ENCODE results near the gene LDHA. TPM values are rescaled to one million over a fixed set of nuclear protein-coding genes. Genes with fewer than 3 reads are reported as not detected.

LDHA gene
- total RNA-seq, 4 donors from 2014 or later = 220 to 579 (median 534) TPM

GRCh38 chr11:18429332-18429731 lies 35.0 kb downstream of the LDHA start:
- Histone ChIP-seq H3K9me3 (no peaks in the 10 kb centered on the region), H3K36me3 (no peaks in the 10 kb centered on the region), H3K27me3 (no peaks in the 10 kb centered on the region), H3K4me1 (no peaks in the 10 kb centered on the region), H3K27ac (no peak overlapping the region), H3K4me3 (no peak overlapping the region)
- TF ChIP-seq CTCF (IDR thresholded peaks at IDR 0.05) = no peak
- no peak for TF ChIP-seq POLR2A (IDR thresholded peaks at IDR 0.05)
- no peak for DNase-seq

- TF ChIP-seq CTCF (IDR thresholded peaks at IDR 0.05) (no peak), POLR2A (IDR thresholded peaks at IDR 0.05) (no peak)
- Histone ChIP-seq H3K27ac (no peak overlapping the region), H3K4me1 (no peaks in the 10 kb centered on the region), H3K4me3 (no peak overlapping the region), H3K36me3 (no peaks in the 10 kb centered on the region), H3K9me3 (no peaks in the 10 kb centered on the region), H3K27me3 (no peaks in the 10 kb centered on the region)
- no peak for DNase-seq
Observed at GRCh38 chr11:18438691-18439090, 44.3 kb downstream of the LDHA start.

GRCh38 chr11:18449251-18449650 lies 54.9 kb downstream of the LDHA start:
- H3K4me3 ChIP-seq = no peak overlapping the region
- no peaks in the 10 kb centered on the region for H3K27me3 ChIP-seq
- no peak overlapping the region for H3K27ac ChIP-seq
- H3K36me3 ChIP-seq = no peaks in the 10 kb centered on the region
- H3K4me1 ChIP-seq = no peaks in the 10 kb centered on the region
- no peak for TF ChIP-seq POLR2A (IDR thresholded peaks at IDR 0.05)
- H3K9me3 ChIP-seq = no peaks in the 10 kb centered on the region
- no peak for DNase-seq

GRCh38 chr11:18452927-18453326 lies 58.6 kb downstream of the LDHA start:
- no peak for DNase-seq
- no peak overlapping the region for H3K27ac ChIP-seq
- H3K9me3 ChIP-seq = no peaks in the 10 kb centered on the region
- H3K4me1 ChIP-seq = no peaks in the 10 kb centered on the region
- H3K4me3 ChIP-seq = no peak overlapping the region
- no peaks in the 10 kb centered on the region for H3K36me3 ChIP-seq
- no peak for TF ChIP-seq CTCF (IDR thresholded peaks at IDR 0.05)
- no peak for TF ChIP-seq POLR2A (IDR thresholded peaks at IDR 0.05)
- no peaks in the 10 kb centered on the region for H3K27me3 ChIP-seq

- Histone ChIP-seq H3K4me3 (no peak within 1 kb of the TSS), H3K27ac (no peak within 1 kb of the TSS)
- no peak for DNase-seq
Observed at GRCh38 chr11:18455686-18456372, 61.5 kb downstream of the LDHA start, which contains the start of gene LDHAL6A. Gene LDHAL6A, plus strand, starts transcription at chr11:18455856. Its CDS starts 825 bp downstream, at chr11:18456681.

More at GRCh38 chr11:18455686-18456372, 61.5 kb downstream of the LDHA start, which contains the start of gene LDHAL6A:
- TF ChIP-seq CTCF (IDR thresholded peaks at IDR 0.05) (no peak), POLR2A (IDR thresholded peaks at IDR 0.05) (no peak)
- Histone ChIP-seq H3K4me1 (no peaks in the 10 kb centered on the region), H3K9me3 (no peaks in the 10 kb centered on the region), H3K27me3 (no peaks in the 10 kb centered on the region), H3K36me3 (no peaks in the 10 kb centered on the region)
